Measurements from ENCODE around the gene KDM4B. TPM values are rescaled to one million over a fixed set of nuclear protein-coding genes. Genes with fewer than 3 reads are reported as not detected.

Gene KDM4B
- total and polyA plus RNA-seq, 10 of the 15 experiments (the other 5 are each of a cell fraction or from before 2014, with no cell fraction given): 0.47 to 49.6 (median 16.2) TPM

GRCh38 chr19:4997297-4997696 is 28.4 kb downstream of the KDM4B start:
- H3K79me2 ChIP-seq (ENCODE audit: control insufficient read depth, insufficient read depth, low read length): peaks cover 18% of the 10 kb centered on the region
- H3K9ac ChIP-seq (ENCODE audit: control insufficient read depth, insufficient read depth, low read length): no peak overlapping the region
- TF ChIP-seq LARP7 (IDR thresholded peaks at IDR 0.05): no peak
- no peak for TF ChIP-seq POLR2A (IDR thresholded peaks at IDR 0.05; ENCODE audit: low read depth, low read length)
- no peak for TF ChIP-seq PBX3 (IDR thresholded peaks at IDR 0.05; ENCODE audit: insufficient replicate concordance, low read depth, low read length)
- TF ChIP-seq RFX5 (IDR thresholded peaks at IDR 0.05; ENCODE audit: low read depth, low read length): no peak
- no peak for TF ChIP-seq PAX8 (IDR thresholded peaks at IDR 0.05)
- TF ChIP-seq KLF5 (IDR thresholded peaks at IDR 0.05; ENCODE audit: partially characterized antibody): no peak
- TF ChIP-seq IRF3 (IDR thresholded peaks at IDR 0.05): no peak
- TF ChIP-seq NRF1 (conservative IDR thresholded peaks at IDR 0.05; ENCODE audit: low read depth, low read length): no peak
- no peak for TF ChIP-seq CREM (IDR thresholded peaks at IDR 0.05; ENCODE audit: low read depth)
- no peak for TF ChIP-seq CEBPB (IDR thresholded peaks at IDR 0.05; ENCODE audit: borderline replicate concordance in 1 of 2, low read depth in 2 of 2, low read length in 2 of 2)
- no peak for TF ChIP-seq CBX3 (IDR thresholded peaks at IDR 0.05; ENCODE audit: borderline replicate concordance, low read depth)
- no peak for TF ChIP-seq SPI1 (IDR thresholded peaks at IDR 0.05; ENCODE audit: borderline replicate concordance, insufficient read depth, low read depth, low read length)
- TF ChIP-seq CBX5 (IDR thresholded peaks at IDR 0.05; ENCODE audit: low read depth): no peak
- no peak for TF ChIP-seq SMAD5 (IDR thresholded peaks at IDR 0.05; ENCODE audit: low read depth)
- no peak for TF ChIP-seq HDGF (IDR thresholded peaks at IDR 0.05)
- no peak for TF ChIP-seq NFYB (IDR thresholded peaks at IDR 0.05; ENCODE audit: insufficient read depth, low read depth, low read length)
- TF ChIP-seq ZBTB33 (IDR thresholded peaks at IDR 0.05): no peak
- H3K9me3 ChIP-seq (replicated peaks; ENCODE audit: control insufficient read depth, insufficient read depth, low read length): no peaks in the 10 kb centered on the region
- H2AFZ ChIP-seq (ENCODE audit: control insufficient read depth, low read depth, low read length): no peak overlapping the region
- no peak overlapping the region for H3K27ac ChIP-seq (ENCODE audit: control insufficient read depth, insufficient read depth)
- no peak overlapping the region for H3K4me3 ChIP-seq
- H4K20me1 ChIP-seq (ENCODE audit: control insufficient read depth, insufficient read depth): no peaks in the 10 kb centered on the region
- intact Hi-C loops (cut with micrococcal nuclease; ENCODE audit: unreplicated experiment) (no loop called here), in situ Hi-C loops (cut with MboI) (no loop called here)
- FAIRE-seq: no peak
- H3K4me2 ChIP-seq (ENCODE audit: control insufficient read depth, insufficient read depth): no peak overlapping the region
- no peak for ATAC-seq
- ChIA-PET RAD21 (ENCODE audit: unreplicated experiment) (no interaction called here), SMC1A (ENCODE audit: uncharacterized antibody, unreplicated experiment) (no interaction called here), CTCF (no interaction called here), POLR2A (no interaction called here)
- H3K27me3 ChIP-seq (replicated peaks in 1 of 2; ENCODE audit: control insufficient read depth in 2 of 2, insufficient read depth in 2 of 2, low read length in 1 of 2): no peaks in the 10 kb centered on the region
- WGBS (ENCODE audit: insufficient coverage, insufficient replicate concordance, low lambda C conversion rate, missing lambda C conversion rate): 94% methylated on average over 12 of the region's 12 CpGs
- BruUV-seq (replicated peaks): no TSS peak
- no peaks in the 10 kb centered on the region for H3K4me1 ChIP-seq (ENCODE audit: control insufficient read depth, insufficient read depth, low read length)
- peaks cover 6 to 9% of the 10 kb centered on the region in 2 experiments; a peak in 3 of 4 replicates for H3K36me3 ChIP-seq (ENCODE audit: control insufficient read depth in 2 of 2, insufficient read depth in 2 of 2, low read length in 1 of 2)
- DNase-seq (ENCODE audit: low read depth, low spot score): no peak

Measured in GM12878 (cell line).